SK-N-MC (cell line): ENCODE measurements around the gene PURA.

ENCODE experiments used
- EZH2 ChIP-seq: fragments of 200-600 bp; sonication (generic); IDR thresholded peaks from one replicate; pipeline ENCODE4 v1.6.1; 2017; ENCODE audit warnings: antibody characterized with exemption
- FOXP2 ChIP-seq: optimal IDR thresholded peaks from 2 replicates; pipeline ENCODE3; 2011; ENCODE audit warnings: mild to moderate bottlenecking, moderate library complexity; ENCODE audit not compliant: insufficient read depth; ENCODE audit errors: extremely low read length, control extremely low read depth
- POLR2AphosphoS5 ChIP-seq: IDR thresholded peaks from 2 replicates; pipeline ENCODE4 v1.6.1; 2012; ENCODE audit warnings: mild to moderate bottlenecking, low read depth, low read length, borderline replicate concordance

DNA sequence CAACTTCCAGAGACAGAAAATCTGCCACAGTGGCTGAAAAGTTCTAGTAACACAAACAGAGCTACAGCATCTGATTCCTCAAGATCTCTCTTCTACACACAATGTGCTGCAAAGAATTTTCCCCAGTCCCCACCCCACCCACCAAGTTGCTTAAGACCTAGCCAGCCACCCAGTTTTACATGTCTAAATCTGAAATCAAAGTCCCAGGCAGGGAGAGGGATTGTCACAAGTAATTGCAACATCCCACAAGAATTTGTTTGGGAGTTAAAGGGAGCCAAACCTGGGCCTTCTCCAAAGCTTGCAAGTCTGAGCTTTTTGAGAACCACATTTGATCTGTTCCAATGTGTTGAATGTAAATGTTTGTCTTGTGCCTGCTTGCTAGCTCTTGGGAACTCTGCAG, 27.3 kb downstream of the PURA start:
- TF ChIP-seq POLR2AphosphoS5 (no peak), EZH2 (no peak), FOXP2 (no peak)
